Prostate gland (tissue), 2 donors: ENCODE results near the gene SLC24A3.

ENCODE experiments used
- CTCF ChIP-seq, 4 experiments: fragments of 200-600 bp in 2 of 4; fragments of 450-650 bp in 2 of 4; sonication (generic) in 2 of 4; IDR thresholded peaks; 1 replicate in 3 of 4; 2 replicates in 1 of 4; pipeline ENCODE4 v1.5.1; 2016 to 2019; ENCODE audit warnings: antibody characterized with exemption in 4 of 4, mild to moderate bottlenecking in 2 of 4, moderate library complexity in 2 of 4
- POLR2AphosphoS5 ChIP-seq: sonication (generic); formaldehyde crosslinking; IDR thresholded peaks from one replicate; pipeline ENCODE4 v1.6.1; 2017; ENCODE audit warnings: antibody characterized with exemption

DNA sequence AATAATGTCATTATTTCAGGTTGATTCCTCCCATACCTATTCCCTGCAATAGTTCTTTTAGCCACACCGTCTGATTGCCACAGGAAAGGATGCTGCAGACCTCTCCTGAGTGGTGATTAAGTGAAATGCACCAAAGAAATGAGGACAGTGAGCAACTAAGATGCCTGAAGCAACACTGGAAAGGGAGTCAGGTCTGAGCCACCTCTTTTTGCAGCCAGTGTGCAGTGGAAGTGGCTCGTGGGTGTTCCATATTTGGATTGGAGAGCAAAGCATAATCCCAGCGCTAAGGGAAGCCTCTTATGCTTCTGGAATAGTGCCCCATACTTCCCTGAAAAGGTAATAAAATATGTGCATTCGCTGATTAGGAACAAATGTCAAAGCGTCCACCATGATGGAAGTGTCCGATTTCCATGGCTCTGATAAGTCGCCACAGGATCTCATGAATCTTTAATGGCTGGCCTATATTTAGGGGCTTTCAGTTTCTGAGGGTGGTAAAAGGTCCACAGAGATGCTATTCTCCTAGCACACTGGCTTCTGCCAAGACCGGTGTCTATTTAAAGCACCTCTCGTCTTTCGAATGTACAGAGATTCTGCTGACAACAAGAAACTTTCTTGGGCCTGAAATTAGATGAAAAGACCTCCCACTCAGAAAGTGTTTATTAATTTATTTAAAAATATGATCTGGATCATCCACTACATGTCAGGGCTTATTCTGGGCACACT lies 253.9 kb downstream of the SLC24A3 start:
- TF ChIP-seq CTCF (IDR thresholded peaks at IDR 0.05) (no peak), POLR2AphosphoS5 (no peak)
